Measurements from ENCODE around the gene MYBPHL. TPM values are rescaled to one million over a fixed set of nuclear protein-coding genes. Genes with fewer than 3 reads are reported as not detected.

The MYBPHL gene
- total and polyA plus RNA-seq, 2 of the 13 experiments (the other 11 are each of a cell fraction or from before 2014, with no cell fraction given) = 3.7 to 3.8 TPM

- TF ChIP-seq ZNF296 (CRISPR knock-in tag; conservative IDR thresholded peaks at IDR 0.05) (no peak), ZBTB25 (CRISPR knock-in tag; IDR thresholded peaks at IDR 0.05) (no peak), REPIN1 (CRISPR knock-in tag; IDR thresholded peaks at IDR 0.05; ENCODE audit: borderline replicate concordance, low read depth) (peak; percentile 74), ZNF256 (CRISPR knock-in tag; conservative IDR thresholded peaks at IDR 0.05) (no peak), ZBTB43 (CRISPR knock-in tag; conservative IDR thresholded peaks at IDR 0.05) (peak; percentile 77; the same call in 1 of the 2 replicates), NR0B2 (CRISPR knock-in tag; IDR thresholded peaks at IDR 0.05) (no peak), TSC22D2 (CRISPR knock-in tag; IDR thresholded peaks at IDR 0.05; ENCODE audit: borderline replicate concordance) (peak; percentile 75; the same call in 1 of the 2 replicates), SMYD3 (CRISPR knock-in tag; IDR thresholded peaks at IDR 0.05) (no peak), ZNF253 (CRISPR knock-in tag; IDR thresholded peaks at IDR 0.05; ENCODE audit: borderline replicate concordance) (peak; percentile 77; the same call in 1 of the 2 replicates), MLXIP (CRISPR knock-in tag; IDR thresholded peaks at IDR 0.05; ENCODE audit: borderline replicate concordance) (peak; percentile 97), PHF20 (CRISPR knock-in tag; IDR thresholded peaks at IDR 0.05) (no peak), SP5 (CRISPR knock-in tag; IDR thresholded peaks at IDR 0.05; ENCODE audit: borderline replicate concordance, low read depth) (no peak; the same call in 1 of the 2 replicates), PPARG (CRISPR knock-in tag; conservative IDR thresholded peaks at IDR 0.05) (peak; percentile 72), ZNF546 (CRISPR knock-in tag; conservative IDR thresholded peaks at IDR 0.05) (0 out of 2 replicates have a peak, but pooled peaks have one; percentile 74), ASH2L (IDR thresholded peaks at IDR 0.05; ENCODE audit: insufficient read length, low read depth, low read length) (peak; percentile 71), ZNF564 (CRISPR knock-in tag; IDR thresholded peaks at IDR 0.05) (0 out of 2 replicates have a peak, but pooled peaks have one; percentile 23), ETV5 (CRISPR knock-in tag; IDR thresholded peaks at IDR 0.05; ENCODE audit: borderline replicate concordance) (peak; percentile 51; the same call in 1 of the 2 replicates), THAP8 (CRISPR knock-in tag; IDR thresholded peaks at IDR 0.05; ENCODE audit: borderline replicate concordance) (no peak), NBN (conservative IDR thresholded peaks at IDR 0.05) (no peak)
These were observed 7.9 kb downstream of the MYBPHL start (continued) for GRCh38 chr1:109298666-109299557.
